Measurements from ENCODE around the gene FBXO2. TPM values are rescaled to one million over a fixed set of nuclear protein-coding genes. Genes with fewer than 3 reads are reported as not detected.

FBXO2 gene
- total RNA-seq, 4 donors from 2014 or later, result 4.7 to 12.5 (median 6.8) TPM

DNA sequence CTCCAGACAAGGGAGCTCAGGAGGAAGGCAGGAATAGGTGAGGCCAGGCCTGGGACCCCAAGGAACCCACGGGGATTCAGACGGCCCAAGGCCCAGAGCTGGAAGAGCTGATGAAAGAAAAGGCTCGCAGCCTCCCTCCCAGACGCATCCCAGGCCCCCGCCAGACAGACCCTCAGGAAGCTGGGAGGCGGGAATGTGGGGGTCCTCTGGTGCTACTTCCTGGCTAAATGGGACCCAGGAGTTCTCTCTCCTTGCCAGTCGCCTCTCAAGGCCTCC, 430 bp downstream of the FBXO2 start:
- TF ChIP-seq EP300 (IDR thresholded peaks at IDR 0.05), result no peak
- no peak for TF ChIP-seq POLR2AphosphoS5 (IDR thresholded peaks at IDR 0.05)
- TF ChIP-seq, protein P1, sequence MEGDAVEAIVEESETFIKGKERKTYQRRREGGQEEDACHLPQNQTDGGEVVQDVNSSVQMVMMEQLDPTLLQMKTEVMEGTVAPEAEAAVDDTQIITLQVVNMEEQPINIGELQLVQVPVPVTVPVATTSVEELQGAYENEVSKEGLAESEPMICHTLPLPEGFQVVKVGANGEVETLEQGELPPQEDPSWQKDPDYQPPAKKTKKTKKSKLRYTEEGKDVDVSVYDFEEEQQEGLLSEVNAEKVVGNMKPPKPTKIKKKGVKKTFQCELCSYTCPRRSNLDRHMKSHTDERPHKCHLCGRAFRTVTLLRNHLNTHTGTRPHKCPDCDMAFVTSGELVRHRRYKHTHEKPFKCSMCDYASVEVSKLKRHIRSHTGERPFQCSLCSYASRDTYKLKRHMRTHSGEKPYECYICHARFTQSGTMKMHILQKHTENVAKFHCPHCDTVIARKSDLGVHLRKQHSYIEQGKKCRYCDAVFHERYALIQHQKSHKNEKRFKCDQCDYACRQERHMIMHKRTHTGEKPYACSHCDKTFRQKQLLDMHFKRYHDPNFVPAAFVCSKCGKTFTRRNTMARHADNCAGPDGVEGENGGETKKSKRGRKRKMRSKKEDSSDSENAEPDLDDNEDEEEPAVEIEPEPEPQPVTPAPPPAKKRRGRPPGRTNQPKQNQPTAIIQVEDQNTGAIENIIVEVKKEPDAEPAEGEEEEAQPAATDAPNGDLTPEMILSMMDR (IDR thresholded peaks at IDR 0.05), result no peak
- TF ChIP-seq POLR2A (IDR thresholded peaks at IDR 0.05), result no peak
- Histone ChIP-seq H3K4me1 (peaks cover 5 to 49% (median 19%) of the 10 kb centered on the region in 3 donors), H3K27me3 (peaks cover 22% of the 10 kb centered on the region), H3K27ac (peak overlapping the region in 3 of 4 donors; percentile 70 to 84 (median 74)), H3K36me3 (peaks cover 0 to 27% of the 10 kb centered on the region in 2 donors), H3K9me3 (no peaks in the 10 kb centered on the region), H3K4me3 (peak overlapping the region; percentile 55 to 89)
- WGBS, 2 donors (ENCODE audit: low coverage in 1 of 2), result no CpG with 5 or more reads among the region's 7 CpGs
- ATAC-seq, result no peak

- H3K4me3 ChIP-seq, result peak overlapping the region in 1 of 2 donors; percentile 89
- peak overlapping the region in 3 of 4 donors; percentile 70 to 84 (median 74) for H3K27ac ChIP-seq
- H3K27me3 ChIP-seq, result peaks cover 27% of the 10 kb centered on the region
- TF ChIP-seq POLR2A (IDR thresholded peaks at IDR 0.05) (no peak), EP300 (IDR thresholded peaks at IDR 0.05) (no peak), POLR2AphosphoS5 (IDR thresholded peaks at IDR 0.05) (no peak)
- TF ChIP-seq, protein P1 (IDR thresholded peaks at IDR 0.05), result no peak
- 72 to 74% methylated on average over 4 to 5 of the region's 17 CpGs for WGBS, 2 donors (ENCODE audit: low coverage in 1 of 2)
- H3K36me3 ChIP-seq, result peaks cover 0 to 21% of the 10 kb centered on the region in 2 donors
- no peak for ATAC-seq
- peaks cover 5 to 54% (median 23%) of the 10 kb centered on the region in 3 donors for H3K4me1 ChIP-seq
- H3K9me3 ChIP-seq, result no peaks in the 10 kb centered on the region
Observed at GRCh38 chr1:11653101-11653860, 948 bp downstream of the FBXO2 start.

- H3K36me3 ChIP-seq, result peaks cover 0 to 14% of the 10 kb centered on the region in 2 donors
- no peak overlapping the region for H3K27ac ChIP-seq
- ATAC-seq, result no peak
- WGBS, 2 donors (ENCODE audit: low coverage in 1 of 2), result 65 to 82% methylated on average over 2 to 6 of the region's 11 CpGs
- H3K9me3 ChIP-seq, result no peaks in the 10 kb centered on the region
- peaks cover 33% of the 10 kb centered on the region for H3K27me3 ChIP-seq
- peaks cover 5 to 62% (median 26%) of the 10 kb centered on the region in 3 donors for H3K4me1 ChIP-seq
- TF ChIP-seq, protein P1 (IDR thresholded peaks at IDR 0.05), result no peak
- no peak for TF ChIP-seq EP300 (IDR thresholded peaks at IDR 0.05)
- no peak for TF ChIP-seq POLR2A (IDR thresholded peaks at IDR 0.05)
- no peak for TF ChIP-seq POLR2AphosphoS5 (IDR thresholded peaks at IDR 0.05)
- H3K4me3 ChIP-seq, result no peak overlapping the region
Observed at GRCh38 chr1:11652203-11652780, 1.9 kb downstream of the FBXO2 start.

DNA sequence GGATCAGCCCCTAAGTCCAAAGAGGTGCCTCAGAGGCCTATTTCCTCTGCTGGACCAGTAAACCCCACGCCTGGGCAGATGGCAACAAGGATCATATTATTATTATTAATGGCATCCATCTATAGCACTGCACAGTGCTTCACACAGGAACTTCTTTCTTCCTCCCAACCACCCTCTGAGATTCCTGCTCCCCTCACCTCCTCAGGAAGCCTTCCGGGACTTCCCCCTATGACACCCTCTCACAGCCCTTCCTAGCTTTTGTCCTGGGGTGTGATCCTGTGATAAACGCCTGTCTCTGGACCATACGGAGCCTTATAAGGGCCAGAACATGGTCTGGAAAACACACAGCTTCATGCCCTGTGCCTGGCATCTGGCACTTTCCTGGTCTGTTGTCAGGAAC, 3.2 kb downstream of the FBXO2 start:
- Histone ChIP-seq H3K36me3 (peaks cover 0 to 1% of the 10 kb centered on the region in 2 donors), H3K4me3 (no peak overlapping the region), H3K4me1 (peaks cover 5 to 61% (median 26%) of the 10 kb centered on the region in 3 donors), H3K9me3 (no peaks in the 10 kb centered on the region), H3K27ac (no peak overlapping the region), H3K27me3 (peaks cover 44% of the 10 kb centered on the region)
- 93 to 100% methylated on average over 1 to 2 of the region's 4 CpGs for WGBS, 2 donors (ENCODE audit: low coverage in 1 of 2)
- no peak for TF ChIP-seq POLR2A (IDR thresholded peaks at IDR 0.05)
- ATAC-seq, result no peak

DNA sequence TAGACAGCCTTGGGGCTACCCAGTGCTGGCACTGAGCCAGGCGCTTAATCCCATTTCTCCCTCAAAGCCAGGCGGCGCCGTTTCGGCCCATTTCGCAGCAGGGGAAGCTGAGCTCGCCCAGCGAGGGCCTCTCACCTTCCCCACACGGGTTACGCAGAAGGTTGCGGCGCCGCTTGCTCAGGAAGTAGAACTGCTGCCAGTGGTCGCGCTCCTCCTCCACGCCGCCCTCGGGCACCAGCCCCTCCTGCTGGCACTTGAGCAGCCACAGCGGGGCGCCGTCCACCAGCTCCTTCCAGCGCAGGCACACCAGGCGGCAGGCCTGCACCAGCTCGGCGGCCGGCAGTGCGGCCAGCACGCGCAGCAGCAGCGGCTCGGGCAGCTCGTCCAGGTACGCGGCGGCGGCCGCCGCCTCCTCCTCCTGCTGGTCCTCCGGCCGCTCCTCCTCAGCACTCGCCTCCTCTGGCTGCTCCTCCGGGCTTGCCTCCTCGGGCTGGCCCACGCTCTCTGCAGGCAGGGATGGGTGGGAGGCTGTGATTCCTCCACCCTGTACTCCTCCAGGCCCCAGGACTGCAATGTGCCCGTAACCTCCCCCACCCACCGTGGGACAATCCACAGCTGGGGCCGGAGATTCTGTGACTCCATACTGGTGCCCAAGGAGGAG, 3.8 kb downstream of the FBXO2 start:
- Histone ChIP-seq H3K27ac (no peak overlapping the region), H3K27me3 (peaks cover 47% of the 10 kb centered on the region), H3K4me1 (peaks cover 3 to 55% (median 21%) of the 10 kb centered on the region in 3 donors), H3K4me3 (peak overlapping the region in 1 of 2 donors; percentile 22), H3K36me3 (no peaks in the 10 kb centered on the region), H3K9me3 (no peaks in the 10 kb centered on the region)
- ATAC-seq, result peak; percentile 61
- WGBS, 2 donors (ENCODE audit: low coverage in 1 of 2), result 10% methylated on average over 4 of the region's 47 CpGs; no CpG with 5 or more reads in 1 of the 2 donors
- TF ChIP-seq, protein P1 (IDR thresholded peaks at IDR 0.05), result peak in 3 of 4 experiments; percentile 78 to 91 (median 87)
- TF ChIP-seq POLR2AphosphoS5 (IDR thresholded peaks at IDR 0.05) (peak; percentile 17), POLR2A (IDR thresholded peaks at IDR 0.05) (no peak), EP300 (IDR thresholded peaks at IDR 0.05) (no peak)
